AG09309 (cell line): Measurements from ENCODE around the gene ATG4D.
"Not testable (repeated sequence)": the region's sequence is repeated elsewhere in the genome, so short reads cannot be mapped to it uniquely, and the experiment has no call there.

Experiments used
- DNase-seq: peaks from one replicate; pipeline ENCODE4 v3.0.0-alpha.2; 2010; ENCODE audit warnings: low read depth
- H3K4me3 ChIP-seq: 2 replicates; pipeline ENCODE4 v1.5.1; 2011; ENCODE audit warnings: mild to moderate bottlenecking, low read depth, low read length, moderate library complexity; ENCODE audit not compliant: control insufficient read depth
- TF ChIP-seq, protein P1 (sequence below): IDR thresholded peaks from 2 replicates; pipeline ENCODE4 v1.5.1; 2011; ENCODE audit warnings: mild to moderate bottlenecking, low read depth, low read length, inconsistent platforms; ENCODE audit not compliant: insufficient read depth, control insufficient read depth; ENCODE audit errors: missing control alignments

ATG4D gene

DNA sequence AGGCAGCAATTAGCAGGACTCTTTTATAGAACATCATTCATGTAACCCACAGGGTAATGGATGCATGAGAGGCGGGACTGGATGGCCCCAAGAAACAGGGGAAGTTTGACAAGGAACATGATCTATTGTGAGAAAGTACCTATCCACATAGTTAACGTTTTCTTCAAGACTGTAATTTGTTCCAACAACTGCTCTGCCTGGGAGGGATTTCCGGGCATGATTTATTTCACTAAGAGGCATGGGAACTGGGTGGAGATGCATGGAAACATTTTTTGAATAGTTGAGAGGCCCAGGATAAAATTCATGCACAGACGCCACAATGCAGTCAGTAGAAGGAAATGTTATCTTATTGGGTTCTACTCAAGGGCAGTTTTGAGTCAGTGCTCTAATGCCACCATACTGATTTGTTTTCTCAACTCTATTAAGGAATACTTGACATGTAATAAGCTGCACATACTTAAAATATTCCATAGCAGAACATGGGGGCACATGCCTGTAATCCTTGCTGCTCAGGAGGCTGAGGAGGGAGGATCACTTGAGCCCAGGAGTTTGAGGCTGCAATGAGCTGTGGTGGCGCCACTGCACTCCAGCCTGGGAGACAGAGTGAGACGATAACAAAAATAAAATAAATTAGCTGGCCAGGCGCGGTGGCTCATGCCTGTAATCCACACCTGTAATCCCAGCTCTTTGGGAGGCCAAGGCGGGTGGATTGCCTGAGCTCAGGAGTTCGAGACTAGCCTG lies 9.9 kb upstream of the ATG4D start:
- peak; percentile 76 for DNase-seq
- TF ChIP-seq, protein P1, sequence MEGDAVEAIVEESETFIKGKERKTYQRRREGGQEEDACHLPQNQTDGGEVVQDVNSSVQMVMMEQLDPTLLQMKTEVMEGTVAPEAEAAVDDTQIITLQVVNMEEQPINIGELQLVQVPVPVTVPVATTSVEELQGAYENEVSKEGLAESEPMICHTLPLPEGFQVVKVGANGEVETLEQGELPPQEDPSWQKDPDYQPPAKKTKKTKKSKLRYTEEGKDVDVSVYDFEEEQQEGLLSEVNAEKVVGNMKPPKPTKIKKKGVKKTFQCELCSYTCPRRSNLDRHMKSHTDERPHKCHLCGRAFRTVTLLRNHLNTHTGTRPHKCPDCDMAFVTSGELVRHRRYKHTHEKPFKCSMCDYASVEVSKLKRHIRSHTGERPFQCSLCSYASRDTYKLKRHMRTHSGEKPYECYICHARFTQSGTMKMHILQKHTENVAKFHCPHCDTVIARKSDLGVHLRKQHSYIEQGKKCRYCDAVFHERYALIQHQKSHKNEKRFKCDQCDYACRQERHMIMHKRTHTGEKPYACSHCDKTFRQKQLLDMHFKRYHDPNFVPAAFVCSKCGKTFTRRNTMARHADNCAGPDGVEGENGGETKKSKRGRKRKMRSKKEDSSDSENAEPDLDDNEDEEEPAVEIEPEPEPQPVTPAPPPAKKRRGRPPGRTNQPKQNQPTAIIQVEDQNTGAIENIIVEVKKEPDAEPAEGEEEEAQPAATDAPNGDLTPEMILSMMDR: no peak
- H3K4me3 ChIP-seq: no peak overlapping the region

DNA sequence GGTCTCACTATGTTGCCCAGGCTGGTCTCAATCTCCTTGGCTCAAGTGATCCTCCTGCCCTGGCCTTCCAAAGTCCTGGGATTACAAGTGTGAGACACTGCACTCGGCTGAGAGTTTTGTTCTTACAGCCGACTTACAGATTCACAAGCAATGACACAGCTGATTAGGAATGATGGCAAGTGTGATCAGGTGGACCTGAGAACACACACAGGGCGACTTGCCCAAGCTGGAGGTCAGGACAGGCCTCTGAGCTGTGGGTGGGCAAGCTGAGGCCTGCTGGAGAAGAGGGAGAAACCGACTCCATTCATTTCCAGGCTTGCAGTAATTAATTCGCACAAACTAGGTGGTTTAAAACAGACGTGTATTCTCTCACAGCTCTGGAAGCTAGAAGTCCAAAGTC lies 8.1 kb upstream of the ATG4D start:
- no peak for DNase-seq
- H3K4me3 ChIP-seq: no peak overlapping the region
- TF ChIP-seq, protein P1: no peak

DNA sequence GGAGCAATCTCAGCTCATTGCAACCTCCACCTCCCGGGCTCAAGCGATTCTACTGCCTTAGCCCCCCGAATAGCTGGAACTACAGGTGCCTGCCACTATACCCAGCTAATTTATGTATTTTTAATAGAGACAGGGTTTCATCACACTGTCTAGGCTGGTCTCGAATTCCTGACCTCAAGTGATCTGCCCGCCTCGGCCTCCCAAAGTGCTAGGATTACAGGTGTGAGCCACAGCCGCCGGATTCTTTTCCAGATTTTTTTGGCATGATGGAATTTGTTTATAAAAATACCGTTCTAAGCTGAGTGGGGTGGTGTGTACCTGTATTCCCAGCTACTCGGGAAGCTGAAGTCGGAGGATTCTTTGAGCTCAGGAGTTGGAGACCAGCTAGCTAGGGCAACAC lies 6.0 kb upstream of the ATG4D start:
- TF ChIP-seq, protein P1: no peak
- DNase-seq: no peak
- H3K4me3 ChIP-seq: no peak overlapping the region

DNA sequence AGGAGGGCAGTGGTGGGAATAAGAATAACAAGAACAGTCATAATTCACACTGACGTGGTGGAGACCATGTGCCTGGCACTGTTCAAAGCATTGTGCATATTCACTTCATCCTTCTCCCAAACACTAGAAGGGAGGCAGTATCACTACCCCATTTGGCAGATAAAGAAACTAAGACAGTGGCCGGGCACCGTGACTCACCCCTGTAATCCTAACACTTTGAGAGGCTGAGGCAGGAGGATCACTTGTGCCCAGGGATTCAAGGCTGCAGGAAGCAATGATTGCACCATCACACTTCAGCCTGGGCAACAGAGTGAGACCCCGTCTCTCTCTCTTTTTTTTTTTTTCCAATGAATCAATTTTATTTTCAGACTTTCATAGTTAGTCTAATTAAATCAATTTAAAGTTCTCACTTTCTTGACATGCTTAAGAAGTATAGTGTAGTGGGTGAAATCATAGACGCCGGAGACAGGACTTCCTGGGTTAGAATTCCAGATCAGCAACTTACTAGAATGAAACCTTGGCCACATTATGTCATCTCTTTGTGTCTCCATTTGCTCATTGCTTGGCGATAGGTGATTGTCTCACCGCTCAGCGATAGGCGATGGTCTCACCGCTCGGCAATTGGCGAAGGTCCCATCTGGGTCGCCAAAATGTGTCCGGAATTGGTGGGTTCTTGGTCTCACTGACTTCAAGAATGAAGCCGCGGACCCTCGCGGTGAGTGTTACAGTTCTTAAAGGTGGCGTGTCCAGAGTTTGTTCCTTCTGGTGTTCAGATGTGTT lies 5.3 kb upstream of the ATG4D start:
- no peak for DNase-seq
- no peak overlapping the region for H3K4me3 ChIP-seq
- TF ChIP-seq, protein P1: no peak

DNA sequence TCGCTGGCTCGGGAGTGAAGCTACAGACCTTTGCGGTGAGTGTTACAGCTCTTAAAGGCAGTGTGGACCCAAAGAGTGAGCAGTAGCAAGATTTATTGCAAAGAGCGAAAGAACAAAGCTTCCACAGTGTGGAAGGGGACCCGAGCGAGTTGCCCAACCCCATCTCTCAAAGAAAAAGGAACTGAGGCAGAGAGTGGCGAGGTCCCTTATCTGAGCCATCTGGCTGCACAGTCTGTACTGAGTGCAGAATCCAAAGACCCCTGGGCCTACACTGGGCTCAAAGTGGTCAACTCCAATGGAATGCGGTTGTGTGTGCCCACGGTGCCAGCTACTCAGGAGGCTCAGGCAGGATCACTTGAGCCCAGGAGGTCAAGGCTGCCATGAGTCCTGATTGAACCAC lies 4.7 kb upstream of the ATG4D start:
- H3K4me3 ChIP-seq, DNase-seq: not testable (repeated sequence)

DNA sequence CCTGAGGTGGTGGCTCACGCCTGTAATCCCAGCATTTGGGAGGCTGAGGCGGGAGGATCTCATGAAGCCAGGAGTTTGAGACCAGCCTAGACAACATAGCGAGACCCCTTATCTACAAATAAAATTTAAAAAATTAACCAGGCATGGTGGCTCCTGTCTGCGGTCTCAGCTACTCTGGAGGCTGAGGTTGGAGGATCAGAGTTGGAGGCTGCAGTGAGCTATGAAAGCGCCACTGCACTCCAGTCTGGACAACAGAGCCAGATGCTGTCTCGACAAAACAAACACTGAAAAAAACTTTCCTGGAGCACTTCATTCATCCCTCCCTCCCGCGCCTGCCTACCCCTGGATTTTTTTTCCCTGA lies 665 bp upstream of the ATG4D start:
- no peak overlapping the region; the same call in 1 of the 2 replicates for H3K4me3 ChIP-seq
- no peak for DNase-seq
- TF ChIP-seq, protein P1: no peak

DNA sequence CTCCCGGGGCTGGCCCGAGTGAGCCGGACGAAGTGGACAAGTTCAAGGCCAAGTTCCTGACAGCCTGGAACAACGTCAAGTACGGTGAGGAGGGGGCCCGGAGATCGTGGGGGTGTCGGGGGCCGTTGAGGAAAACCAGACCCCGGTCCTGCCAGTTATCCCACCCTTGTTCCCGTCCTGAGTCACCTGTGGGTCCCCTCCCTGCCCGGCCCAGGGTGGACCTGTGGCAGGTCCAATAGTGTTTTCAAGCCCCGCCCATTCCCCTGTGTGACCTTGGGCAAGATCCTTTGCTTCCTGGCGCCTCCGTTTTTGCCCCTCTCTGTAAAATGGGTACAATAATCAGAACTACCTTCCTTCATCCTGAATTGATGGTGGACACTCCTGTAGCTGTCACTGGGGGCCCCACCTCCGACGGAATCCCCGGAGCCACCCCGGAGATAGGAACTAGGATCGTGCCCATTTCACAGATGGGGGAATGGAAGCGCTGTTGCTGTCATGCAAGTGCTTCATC lies 593 bp downstream of the ATG4D start:
- TF ChIP-seq, protein P1: no peak
- DNase-seq: no peak
- peak overlapping the region; percentile 80 for H3K4me3 ChIP-seq
